ENCODE data around the gene SPATA31D4. TPM values are rescaled to one million over a fixed set of nuclear protein-coding genes. Genes with fewer than 3 reads are reported as not detected.
"Not testable (repeated sequence)": the region's sequence is repeated elsewhere in the genome, so short reads cannot be mapped to it uniquely, and the experiment has no call there.

The SPATA31D4 gene
- total and polyA plus RNA-seq, 7 donors = 0.23 TPM; not detected in 6

DNA sequence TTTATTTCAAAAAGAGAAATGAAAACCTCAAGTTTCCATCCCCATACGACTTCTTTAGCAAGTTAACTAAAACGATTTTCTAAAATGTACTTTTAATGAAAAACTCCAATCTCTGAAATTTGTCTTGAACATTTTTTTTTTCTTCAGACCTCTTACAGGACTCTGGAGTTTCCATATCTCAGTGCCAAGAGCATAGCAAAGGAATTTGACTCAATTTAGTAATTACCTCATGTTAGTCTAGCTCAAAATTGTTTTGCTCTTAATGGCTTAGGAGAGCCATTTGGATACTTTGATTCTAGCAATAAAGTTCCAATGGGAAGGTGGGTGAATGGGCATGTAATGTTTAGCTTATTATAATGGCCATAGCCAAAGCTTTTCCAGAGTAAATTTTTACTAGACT lies 26.0 kb upstream of the SPATA31D4 start:
- Histone ChIP-seq H3K27ac (no peak overlapping the region), H3K9me3 (no peaks in the 10 kb centered on the region), H3K4me3 (no peak overlapping the region), H3K4me1 (peaks cover 0 to 12% (median 9%) of the 10 kb centered on the region in 4 donors), H3K27me3 (no peaks in the 10 kb centered on the region), H3K36me3 (no peaks in the 10 kb centered on the region)
- 84 to 89% methylated on average over 2 of the region's 2 CpGs for WGBS, 2 donors
- DNase-seq = no peak
- TF ChIP-seq CTCF (IDR thresholded peaks at IDR 0.05) (no peak), POLR2A (IDR thresholded peaks at IDR 0.05) (no peak), EP300 (IDR thresholded peaks at IDR 0.05) (no peak)
- intact Hi-C loops (cut with DNase I) = no loop called here

GRCh38 chr9:81902626-81903025 lies 25.6 kb upstream of the SPATA31D4 start:
- TF ChIP-seq CTCF (IDR thresholded peaks at IDR 0.05) (no peak), POLR2A (IDR thresholded peaks at IDR 0.05) (no peak), EP300 (IDR thresholded peaks at IDR 0.05) (no peak), POLR2AphosphoS5 (IDR thresholded peaks at IDR 0.05) (no peak)
- Histone ChIP-seq H3K27me3 (no peaks in the 10 kb centered on the region), H3K4me3 (no peak overlapping the region), H3K36me3 (no peaks in the 10 kb centered on the region), H3K4me1 (peaks cover 0 to 12% (median 9%) of the 10 kb centered on the region in 4 donors), H3K27ac (no peak overlapping the region), H3K9me3 (no peaks in the 10 kb centered on the region)
- no peak for DNase-seq
- WGBS, 2 donors = 76 to 79% methylated on average over 3 of the region's 3 CpGs
- intact Hi-C loops (cut with DNase I) = no loop called here

DNA sequence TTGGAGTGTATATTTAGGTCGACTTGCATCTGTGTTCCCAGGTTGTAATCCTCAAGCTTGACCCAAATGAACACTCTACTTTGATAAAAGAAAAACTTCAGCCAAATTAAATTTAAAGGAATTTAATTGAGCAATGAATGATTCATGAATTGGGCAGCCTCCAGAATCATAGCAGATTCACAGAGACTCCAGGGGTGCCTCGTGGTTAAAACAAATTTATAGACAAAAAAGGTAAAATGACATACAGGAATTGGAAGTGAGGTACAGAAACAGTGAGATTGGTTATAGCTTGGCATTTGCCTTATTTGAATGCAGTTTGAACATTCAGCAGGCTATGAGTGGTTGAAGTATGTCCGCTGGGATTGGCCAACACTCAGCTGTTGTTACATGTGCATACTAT lies 21.6 kb upstream of the SPATA31D4 start:
- no peak overlapping the region for H3K4me3 ChIP-seq
- intact Hi-C loops (cut with DNase I) = no loop called here
- TF ChIP-seq CTCF (IDR thresholded peaks at IDR 0.05) = no peak
- no peak for TF ChIP-seq POLR2A (IDR thresholded peaks at IDR 0.05)
- TF ChIP-seq EP300 (IDR thresholded peaks at IDR 0.05) = no peak
- TF ChIP-seq POLR2AphosphoS5 (IDR thresholded peaks at IDR 0.05) = no peak
- no peaks in the 10 kb centered on the region for H3K9me3 ChIP-seq
- no peak for DNase-seq
- no peaks in the 10 kb centered on the region for H3K36me3 ChIP-seq
- no peak overlapping the region for H3K27ac ChIP-seq
- 76 to 83% methylated on average over 3 of the region's 3 CpGs for WGBS, 2 donors
- no peaks in the 10 kb centered on the region for H3K4me1 ChIP-seq
- no peaks in the 10 kb centered on the region for H3K27me3 ChIP-seq

DNA sequence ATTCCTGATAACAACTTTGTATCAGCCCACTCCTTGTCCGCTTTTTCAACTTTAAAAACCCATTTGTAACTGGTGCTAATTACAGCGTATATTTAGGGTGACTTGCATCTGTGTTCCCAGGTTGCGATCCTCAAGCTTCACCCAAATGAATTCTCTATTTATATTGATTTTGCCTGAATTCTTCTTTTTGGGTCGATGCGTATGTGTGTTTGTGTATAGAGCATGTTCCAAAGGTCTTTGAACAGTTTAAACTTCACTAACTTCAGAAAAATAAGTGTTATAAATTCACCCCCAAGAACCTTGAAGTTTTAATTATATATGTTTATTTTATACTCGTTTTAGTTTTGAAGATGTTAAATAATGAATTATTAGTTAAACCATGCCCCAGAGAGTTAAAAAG lies 16.1 kb upstream of the SPATA31D4 start:
- no peaks in the 10 kb centered on the region for H3K36me3 ChIP-seq
- H3K9me3 ChIP-seq = no peaks in the 10 kb centered on the region
- 90 to 94% methylated on average over 6 of the region's 6 CpGs for WGBS, 2 donors
- intact Hi-C loops (cut with DNase I) = no loop called here
- H3K4me1 ChIP-seq = no peaks in the 10 kb centered on the region
- no peak overlapping the region for H3K4me3 ChIP-seq
- no peak overlapping the region for H3K27ac ChIP-seq
- no peaks in the 10 kb centered on the region for H3K27me3 ChIP-seq
- no peak for DNase-seq
- TF ChIP-seq EP300 (IDR thresholded peaks at IDR 0.05) (no peak), POLR2AphosphoS5 (IDR thresholded peaks at IDR 0.05) (no peak), POLR2A (IDR thresholded peaks at IDR 0.05) (no peak), CTCF (IDR thresholded peaks at IDR 0.05) (no peak)

DNA sequence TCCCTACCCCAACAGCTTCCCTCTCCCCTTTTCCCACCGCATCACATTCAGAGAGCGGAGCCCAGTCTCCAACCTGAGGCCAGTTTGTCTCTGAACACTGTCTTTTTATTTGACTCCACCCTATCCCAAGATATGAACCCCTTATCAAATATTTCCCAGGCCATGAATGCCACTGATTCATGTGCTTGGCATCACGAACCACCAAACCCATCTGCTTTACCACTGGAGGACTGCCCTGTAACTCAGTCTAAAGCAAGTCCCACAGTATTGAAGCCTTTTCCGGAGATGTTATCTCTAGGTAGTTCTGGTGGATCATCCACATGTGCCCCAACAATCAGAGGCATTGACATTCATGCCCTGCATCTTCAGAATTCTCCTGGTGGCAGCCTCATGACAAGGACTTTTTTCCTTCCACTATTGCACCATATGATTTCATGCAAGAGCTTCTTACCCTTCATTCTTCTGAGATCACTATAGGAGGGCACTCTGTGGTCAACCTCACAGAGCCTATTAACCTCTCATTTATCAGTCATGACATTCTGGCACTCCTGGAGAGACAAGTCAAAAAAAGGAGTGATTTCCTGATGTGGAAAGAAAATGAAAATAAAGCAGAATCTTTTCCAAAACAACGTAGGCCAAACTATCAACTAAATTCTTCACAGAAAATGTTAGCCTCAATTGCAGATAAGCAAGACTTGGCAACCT lies 12.3 kb upstream of the SPATA31D4 start:
- no peaks in the 10 kb centered on the region for H3K9me3 ChIP-seq
- no peaks in the 10 kb centered on the region for H3K27me3 ChIP-seq
- H3K36me3 ChIP-seq = no peaks in the 10 kb centered on the region
- no peaks in the 10 kb centered on the region for H3K4me1 ChIP-seq
- no peak overlapping the region for H3K27ac ChIP-seq
- no peak for TF ChIP-seq EP300 (IDR thresholded peaks at IDR 0.05)
- no peak for TF ChIP-seq CTCF (IDR thresholded peaks at IDR 0.05)
- TF ChIP-seq POLR2AphosphoS5 (IDR thresholded peaks at IDR 0.05) = no peak
- no peak for TF ChIP-seq POLR2A (IDR thresholded peaks at IDR 0.05)
- intact Hi-C loops (cut with DNase I) = no loop called here
- 93 to 94% methylated on average over 5 of the region's 5 CpGs for WGBS, 2 donors
- DNase-seq = no peak
- H3K4me3 ChIP-seq = no peak overlapping the region

DNA sequence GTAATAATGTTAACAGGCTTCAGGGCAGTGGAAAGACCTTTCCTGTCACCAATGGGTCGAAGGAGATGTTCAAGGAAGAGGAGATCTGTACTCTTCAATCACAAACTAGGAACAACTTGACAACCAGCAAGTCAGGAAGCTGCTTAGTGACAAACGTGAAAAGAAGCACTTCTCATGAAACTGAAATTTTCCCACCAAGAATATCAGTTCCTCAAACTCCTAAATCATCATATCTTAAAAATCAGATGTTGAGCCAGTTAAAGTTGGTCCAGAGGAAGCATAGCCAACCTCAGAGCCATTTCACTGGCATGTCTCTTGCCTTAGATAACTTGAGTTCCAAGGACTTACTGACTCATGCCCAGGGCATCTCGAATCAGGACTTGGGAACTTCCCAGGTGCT lies 9.7 kb upstream of the SPATA31D4 start:
- H3K4me1 ChIP-seq; H3K4me3 ChIP-seq; H3K9me3 ChIP-seq; H3K27me3 ChIP-seq; DNase-seq; intact Hi-C loops (cut with DNase I); H3K27ac ChIP-seq; H3K36me3 ChIP-seq: not testable (repeated sequence)
- 57 to 64% methylated on average over 1 of the region's 3 CpGs for WGBS, 2 donors

DNA sequence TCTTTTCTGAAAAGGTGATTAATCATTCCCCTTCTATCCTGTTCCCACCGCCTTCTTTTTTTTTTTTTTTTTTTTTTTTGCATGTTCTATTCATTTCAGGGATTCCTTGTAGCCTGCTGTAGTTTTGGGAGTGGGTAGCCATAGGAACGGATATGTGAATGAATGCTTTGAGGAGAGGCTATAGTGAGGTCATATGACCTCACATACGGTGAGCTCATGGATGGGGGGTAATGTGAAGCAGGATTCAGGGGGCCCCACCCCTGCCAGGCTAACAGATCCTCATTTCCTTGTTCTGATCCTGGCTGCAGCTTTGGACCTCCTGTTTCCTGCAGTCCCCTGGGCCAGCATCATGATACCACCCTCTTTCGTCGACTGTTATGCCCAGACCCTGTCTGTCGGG lies 1.9 kb downstream of the SPATA31D4 start:
- intact Hi-C loops (cut with DNase I); DNase-seq; H3K4me1 ChIP-seq; H3K4me3 ChIP-seq; H3K36me3 ChIP-seq; H3K9me3 ChIP-seq; H3K27ac ChIP-seq; H3K27me3 ChIP-seq: not testable (repeated sequence)
- WGBS, 2 donors = no CpG with 5 or more reads among the region's 6 CpGs

Measured in sigmoid colon (tissue), 7 donors.